HG03280 (cell line): ENCODE data around the gene IL1RL2.

Experiments used
- ATAC-seq: cut with Tn5 transposase; IDR thresholded peaks from one replicate; pipeline ENCODE4 v1.9.1; 2021; ENCODE audit warnings: mild to moderate bottlenecking, moderate library complexity; ENCODE audit not compliant: unreplicated experiment

IL1RL2 gene

DNA sequence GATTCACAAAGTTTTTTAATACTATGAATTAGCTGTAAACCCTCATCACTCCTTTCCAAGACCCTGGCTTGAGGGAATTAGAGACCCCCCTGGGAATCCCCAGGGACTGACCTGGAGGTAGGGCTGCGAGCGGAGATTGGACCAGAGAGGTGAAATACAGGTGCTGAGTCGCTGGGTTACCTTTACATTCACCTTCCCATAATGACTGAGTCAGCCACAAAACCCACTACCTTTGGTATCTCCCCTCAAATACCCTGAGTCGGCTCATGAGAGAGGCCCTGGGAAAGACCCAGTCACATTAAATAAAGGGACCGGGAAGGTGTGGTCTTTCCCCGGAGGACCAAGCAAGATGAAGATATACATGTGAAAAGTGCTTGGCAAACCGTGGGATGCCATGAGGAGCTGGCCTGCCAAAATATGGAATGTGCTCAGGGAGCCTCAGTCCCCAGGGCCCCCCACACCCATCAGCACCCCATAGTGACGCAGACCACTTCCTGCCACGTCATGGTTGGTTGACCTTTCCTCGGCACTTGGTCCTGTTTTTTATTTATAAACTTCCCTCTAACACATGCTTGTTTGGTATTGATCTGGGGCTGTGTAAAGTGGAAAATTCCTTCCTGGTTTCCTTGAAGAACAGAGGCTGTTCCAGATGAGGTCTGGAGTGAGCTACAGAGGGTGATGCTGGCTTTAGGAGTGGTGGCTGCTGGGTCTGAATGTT is 51.4 kb downstream of the IL1RL2 start:
- ATAC-seq: no peak

GRCh38 chr2:102238778-102239177 is 52.0 kb downstream of the IL1RL2 start:
- no peak for ATAC-seq

- ATAC-seq: no peak
Observed at GRCh38 chr2:102239344-102239743, 52.5 kb downstream of the IL1RL2 start.

DNA sequence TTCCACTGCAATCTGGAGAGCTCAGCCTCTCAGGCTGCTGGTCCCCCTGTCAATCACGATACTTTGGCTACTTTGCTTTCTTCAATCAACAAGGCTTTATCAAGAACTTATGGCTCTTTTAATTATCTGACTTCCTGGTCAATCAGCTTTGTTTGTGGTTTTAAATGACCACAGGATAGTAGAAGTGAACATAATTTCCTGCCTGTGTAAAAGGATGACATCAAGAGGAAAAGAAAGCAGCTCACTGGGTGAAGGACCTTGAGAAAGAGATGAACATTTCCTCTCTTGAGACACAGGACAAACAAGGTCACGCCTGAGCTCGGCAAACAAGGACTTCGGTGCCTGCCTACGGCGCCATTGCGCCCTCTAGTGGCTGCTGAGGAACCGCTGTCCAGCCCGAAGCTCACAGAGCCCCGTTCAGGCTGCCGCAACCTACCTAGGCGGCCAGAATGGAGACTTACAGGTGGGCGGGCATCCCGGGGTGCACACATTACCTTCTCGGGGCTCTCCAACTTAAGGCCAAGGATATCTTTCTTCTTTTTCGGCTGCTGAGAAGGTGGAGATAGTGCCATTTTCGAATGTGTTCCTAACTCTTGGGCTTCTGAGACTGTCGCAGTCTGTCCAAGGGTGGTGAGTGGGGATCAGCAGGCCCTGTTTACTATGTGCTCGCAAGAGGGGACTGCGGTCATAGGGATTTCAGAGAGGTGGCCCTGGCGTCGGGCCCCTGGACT is 54.0 kb downstream of the IL1RL2 start:
- ATAC-seq: peak; percentile 83

GRCh38 chr2:102241616-102242305 is 54.9 kb downstream of the IL1RL2 start:
- no peak for ATAC-seq

DNA sequence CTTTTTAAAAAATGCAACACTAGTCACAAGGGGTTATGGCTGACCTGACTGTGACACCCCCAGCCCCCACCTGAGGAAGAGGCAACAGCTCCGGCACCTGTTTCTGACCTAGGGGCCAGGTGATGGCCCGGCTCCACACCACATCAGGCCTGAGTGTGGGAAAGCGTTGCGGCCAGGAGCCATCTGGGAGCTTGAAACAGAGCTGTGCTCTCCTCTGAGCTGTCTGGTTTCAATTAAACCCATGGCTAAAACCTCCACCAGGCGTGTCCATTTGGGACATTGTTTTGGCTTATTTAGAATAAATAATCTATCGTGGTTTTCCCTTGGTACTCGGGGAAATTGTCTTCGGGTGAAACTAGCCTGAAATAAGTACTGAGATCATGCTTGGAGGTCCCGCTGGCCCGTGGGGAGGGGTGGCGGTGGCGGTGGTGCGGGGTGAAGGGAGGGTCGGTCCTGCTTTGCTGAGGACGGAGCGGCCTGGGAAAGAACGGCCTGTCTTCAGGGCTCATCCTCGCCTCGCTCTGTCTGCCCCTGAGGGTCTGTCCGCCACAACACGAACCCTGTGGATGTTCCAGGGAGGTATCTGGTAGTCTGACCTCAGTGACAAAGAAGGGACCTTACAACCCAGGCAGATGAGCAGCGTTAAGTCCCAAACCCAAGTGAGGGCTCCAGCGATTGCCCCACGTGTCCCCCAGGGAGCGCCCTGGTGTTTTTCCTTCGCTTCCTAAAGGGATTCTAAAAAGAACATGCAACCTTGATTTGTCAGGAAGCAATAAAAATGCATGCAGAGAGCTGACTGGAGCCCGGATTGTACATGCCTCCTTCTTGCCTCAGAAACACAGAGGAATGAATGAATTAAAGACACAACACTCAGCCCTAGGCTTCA is 58.7 kb downstream of the IL1RL2 start:
- ATAC-seq: no peak

DNA sequence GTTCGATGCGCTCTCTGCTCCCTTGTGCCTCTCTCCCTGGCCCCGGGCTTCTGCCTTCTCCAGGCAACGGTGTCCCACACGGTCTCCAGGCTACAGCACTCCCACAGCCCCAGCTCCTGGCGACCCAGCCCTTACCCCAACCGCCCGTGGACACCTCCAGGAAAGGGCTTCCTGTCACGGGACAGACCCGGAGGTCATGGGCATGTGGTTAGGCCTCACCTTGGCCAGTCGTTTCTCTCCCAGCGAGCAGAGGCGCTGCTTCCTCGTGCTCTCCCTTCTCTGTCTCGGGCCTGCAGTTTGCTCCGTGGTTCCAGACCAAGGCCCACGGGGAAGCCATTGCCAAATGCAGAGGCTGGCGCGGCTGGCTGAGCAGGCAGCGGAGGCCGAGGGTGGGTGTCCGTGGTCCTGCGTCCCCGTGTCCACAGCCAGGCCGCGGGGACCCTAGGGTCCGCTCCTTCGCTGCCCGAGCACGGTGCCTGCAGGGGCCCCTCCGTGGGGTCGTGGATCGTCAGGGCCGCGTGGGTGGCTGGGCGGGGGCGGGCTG is 63.5 kb downstream of the IL1RL2 start:
- no peak for ATAC-seq

- no peak for ATAC-seq
Observed at GRCh38 chr2:102251042-102251848, 64.4 kb downstream of the IL1RL2 start.

DNA sequence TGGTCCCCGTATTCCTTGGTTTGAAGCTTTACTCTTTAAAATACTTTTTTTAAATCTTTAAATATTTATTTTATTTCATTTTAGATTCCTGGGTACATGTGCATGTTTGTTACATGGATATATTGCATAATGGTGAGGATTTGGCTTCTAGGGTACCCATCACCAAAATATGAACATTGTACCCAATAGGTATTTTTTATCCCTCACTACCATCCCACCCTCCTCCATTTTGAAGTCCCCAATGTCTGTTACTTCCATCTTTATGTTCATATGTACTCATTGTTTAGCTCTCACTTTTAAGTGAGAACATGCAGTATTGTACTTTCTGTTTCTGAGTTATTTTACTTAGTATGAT is 65.0 kb downstream of the IL1RL2 start:
- ATAC-seq: no peak

DNA sequence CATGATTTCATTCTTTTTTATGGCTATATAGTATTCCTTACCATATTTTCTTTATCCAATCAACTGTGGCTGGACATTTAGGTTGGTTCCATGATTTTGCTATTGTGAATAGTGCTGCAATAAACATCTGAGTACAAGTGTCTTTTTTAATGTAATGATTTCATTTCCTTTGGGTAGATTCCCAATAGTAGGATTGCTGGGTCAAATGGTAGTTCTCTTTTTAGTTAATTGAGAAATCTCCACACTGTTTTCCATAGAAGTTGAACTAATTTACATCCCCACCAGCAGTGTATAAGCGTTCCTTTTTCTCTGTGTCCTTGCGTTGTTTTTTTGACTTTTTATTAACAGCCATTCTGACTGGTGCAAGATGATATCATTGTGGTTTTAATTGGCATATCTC is 65.4 kb downstream of the IL1RL2 start:
- no peak for ATAC-seq

GRCh38 chr2:102253140-102253752 is 66.4 kb downstream of the IL1RL2 start:
- ATAC-seq: no peak

DNA sequence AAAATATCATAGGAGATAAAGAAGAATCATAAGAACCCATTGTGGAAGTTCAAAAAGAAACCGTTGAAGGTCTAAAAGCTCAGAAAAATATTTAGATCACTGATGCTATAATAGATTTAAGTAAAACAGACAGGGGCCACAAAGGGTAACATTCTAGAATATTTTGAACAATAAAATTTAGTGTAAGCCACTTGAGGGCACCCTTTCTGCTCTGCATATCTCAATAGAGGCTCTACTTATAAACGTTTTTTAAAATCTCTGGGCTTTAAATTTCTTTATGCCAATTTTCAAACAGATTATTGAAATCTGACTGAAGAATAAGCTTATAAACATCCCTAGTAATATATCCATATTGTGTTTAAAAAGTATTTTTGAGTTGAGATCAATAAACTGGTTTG is 66.9 kb downstream of the IL1RL2 start:
- ATAC-seq: no peak

- ATAC-seq: no peak
Observed at GRCh38 chr2:102256276-102256675, 69.5 kb downstream of the IL1RL2 start.

DNA sequence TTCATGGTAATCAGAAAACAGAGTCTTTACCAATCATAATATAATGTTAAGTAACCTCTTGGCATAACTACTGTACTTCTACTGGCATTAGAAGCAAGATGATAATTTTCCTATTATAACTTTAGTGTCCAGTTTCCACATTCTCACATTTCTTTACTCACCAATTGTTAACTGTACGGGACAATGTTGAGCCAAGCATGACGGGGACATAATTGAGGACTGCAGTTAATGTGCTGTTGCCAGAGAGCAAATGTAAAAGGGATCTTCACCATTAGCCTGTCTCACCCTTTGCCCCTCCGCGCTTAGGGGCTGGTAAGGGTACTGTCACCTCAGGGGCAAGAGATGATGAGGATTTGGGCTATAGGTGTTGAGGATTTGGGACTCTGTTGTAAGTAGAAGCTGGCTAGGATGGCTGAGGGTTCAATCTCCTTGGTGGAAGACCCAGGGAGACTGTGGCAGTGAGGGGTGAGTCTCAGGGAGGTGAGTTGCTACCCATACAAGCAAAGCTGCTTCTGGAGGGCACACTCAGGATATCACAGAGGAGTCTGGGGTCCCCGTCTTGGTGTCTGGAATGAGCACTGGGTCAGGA is 70.1 kb downstream of the IL1RL2 start:
- no peak for ATAC-seq

DNA sequence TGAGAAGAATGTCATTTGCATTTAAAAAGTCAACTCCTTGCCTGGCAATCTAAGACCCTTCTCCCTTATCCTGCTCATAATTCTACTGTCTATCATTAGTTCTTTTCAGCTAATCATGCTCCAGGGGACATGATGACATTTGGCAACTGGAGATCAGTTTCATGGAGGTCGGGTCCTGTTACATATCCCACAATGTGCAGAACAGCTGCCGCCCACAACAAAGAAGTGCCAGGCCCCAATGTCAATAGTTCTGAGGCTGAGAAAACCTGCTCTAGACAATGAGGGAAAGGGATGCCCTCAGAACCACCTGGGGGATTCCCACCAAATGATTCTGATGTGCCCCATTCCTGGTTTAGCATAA is 71.2 kb downstream of the IL1RL2 start:
- no peak for ATAC-seq

- no peak for ATAC-seq
Observed at GRCh38 chr2:102258386-102259074, 71.7 kb downstream of the IL1RL2 start.

DNA sequence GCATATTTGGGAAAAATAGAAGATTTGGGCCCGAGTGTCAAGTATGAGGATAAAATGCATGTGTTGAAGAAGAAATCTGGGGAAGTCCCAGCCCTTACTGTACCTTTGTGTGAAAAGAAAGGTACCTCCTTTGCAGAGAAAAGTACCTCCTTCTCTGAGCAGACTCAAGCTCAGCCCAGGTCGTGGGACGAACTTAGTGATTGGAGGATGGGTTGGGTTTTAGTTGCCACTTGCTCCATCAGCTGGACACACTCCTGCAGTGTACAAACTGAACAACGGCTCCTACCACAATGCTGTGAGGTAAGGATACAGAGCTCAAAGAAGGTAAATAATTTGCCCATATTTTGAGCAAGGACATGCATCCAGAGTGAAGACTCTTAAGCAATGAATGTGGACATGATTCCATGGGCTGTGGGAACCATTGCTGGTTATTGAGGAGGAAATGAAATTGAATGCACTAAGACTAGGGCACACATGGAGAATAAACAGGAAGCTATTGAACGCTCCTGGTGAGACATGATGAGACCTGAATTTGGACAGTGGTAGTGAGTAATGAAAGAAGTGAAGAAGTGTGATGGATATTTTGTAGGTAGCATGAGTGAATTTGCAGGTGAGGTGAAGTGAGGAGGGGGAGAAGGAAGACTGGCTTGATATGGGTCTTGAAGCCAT is 74.8 kb downstream of the IL1RL2 start:
- ATAC-seq: no peak
